Retina (tissue), 1 donor: Measurements from ENCODE around the gene PGAP1.

Experiments
- DNase-seq: peaks from one replicate; pipeline ENCODE4 v3.0.0-alpha.2; 2016

PGAP1 gene

GRCh38 chr2:196792865-196793264 lies 133.6 kb downstream of the PGAP1 start:
- DNase-seq = no peak

- no peak for DNase-seq
Measured at GRCh38 chr2:196783431-196784094, 142.9 kb downstream of the PGAP1 start.
